HFF-Myc (cell line): ENCODE measurements around the gene MAGEH1.
A peak's percentile ranks its signal among the peaks of the same experiment; 100 is the strongest.
"Not testable (repeated sequence)": the region's sequence is repeated elsewhere in the genome, so short reads cannot be mapped to it uniquely, and the experiment has no call there.

Source experiments
- DNase-seq: peaks from one replicate; pipeline ENCODE4 v3.0.0-alpha.2; 2011; ENCODE audit warnings: low read depth; ENCODE audit errors: extremely low read depth
- H3K4me3 ChIP-seq: replicated peaks from 2 replicates; pipeline ENCODE4 v1.5.1; 2011; ENCODE audit warnings: low read depth, mild to moderate bottlenecking, control low read depth, low read length
- CTCF ChIP-seq: IDR thresholded peaks from 2 replicates; pipeline ENCODE4 v1.5.1; 2012; ENCODE audit warnings: mild to moderate bottlenecking, low read depth, low read length, control low read depth; ENCODE audit errors: missing control alignments

Gene MAGEH1

GRCh38 chrX:55479956-55480355 is 28.0 kb downstream of the MAGEH1 start:
- not testable (repeated sequence) for H3K4me3 ChIP-seq, DNase-seq

- no peak for TF ChIP-seq CTCF
- no peak for DNase-seq
- H3K4me3 ChIP-seq = no peak overlapping the region
Observed at GRCh38 chrX:55480390-55481062, 28.6 kb downstream of the MAGEH1 start.

DNA sequence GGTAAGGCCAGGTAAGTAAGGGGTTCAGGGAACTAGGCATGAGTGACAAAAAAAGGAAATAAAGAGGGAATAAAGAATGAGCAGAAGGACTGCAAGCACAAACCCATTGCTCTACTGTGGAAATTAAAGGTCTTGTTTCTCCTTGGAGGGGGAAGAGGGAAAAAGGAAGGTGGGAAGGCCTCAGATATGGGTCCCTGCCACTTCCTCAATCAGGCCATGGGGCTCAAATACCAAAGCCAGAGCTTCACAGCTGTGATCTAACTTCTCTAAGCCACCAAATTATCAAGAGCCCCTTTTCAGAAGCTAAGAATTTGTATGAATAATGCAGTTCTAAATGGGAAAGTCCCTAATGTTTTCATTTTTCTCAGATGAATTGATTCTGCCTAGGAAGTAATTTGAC is 33.0 kb downstream of the MAGEH1 start:
- no peak for DNase-seq
- H3K4me3 ChIP-seq = no peak overlapping the region
- no peak for TF ChIP-seq CTCF

GRCh38 chrX:55486736-55487135 is 34.8 kb downstream of the MAGEH1 start:
- DNase-seq = no peak
- H3K4me3 ChIP-seq = no peak overlapping the region
- TF ChIP-seq CTCF = no peak

GRCh38 chrX:55487143-55487542 is 35.2 kb downstream of the MAGEH1 start:
- DNase-seq = no peak
- TF ChIP-seq CTCF = no peak
- H3K4me3 ChIP-seq = no peak overlapping the region

GRCh38 chrX:55488006-55488592 is 36.2 kb downstream of the MAGEH1 start:
- no peak for DNase-seq
- TF ChIP-seq CTCF = no peak
- peak overlapping the region; percentile 51 for H3K4me3 ChIP-seq

- DNase-seq = no peak
- peak overlapping the region; percentile 51 for H3K4me3 ChIP-seq
- no peak for TF ChIP-seq CTCF
Observed at GRCh38 chrX:55488593-55489313, 36.8 kb downstream of the MAGEH1 start.
